Natural killer cell (primary cell): ENCODE results near the gene RIT1. TPM values are rescaled to one million over a fixed set of nuclear protein-coding genes. Genes with fewer than 3 reads are reported as not detected.
"Not testable (repeated sequence)": the region's sequence is repeated elsewhere in the genome, so short reads cannot be mapped to it uniquely, and the experiment has no call there.

Experiments used
- ATAC-seq, 3 donors: fragments of 150-1000 bp in 2 of 3; fragments of 200-7000 bp in 1 of 3; cut with Tn5 transposase; 1 replicate in 1 of 3; 2 replicates in 2 of 3; pipeline ENCODE4 v1.10.0; 2021; ENCODE audit warnings: mild to moderate bottlenecking in 2 of 3, moderate library complexity in 2 of 3
- DNase-seq, 2 donors: peaks; one replicate each; pipeline versions ENCODE4 v3.0.0 to v3.0.0-alpha.2; 2013 to 2021; ENCODE audit warnings: mixed read lengths in 1 of 2
- H3K27ac ChIP-seq: one replicate; pipeline ENCODE4 v1.5.1; 2013; ENCODE audit warnings: mild to moderate bottlenecking, low read length
- H3K27me3 ChIP-seq: one replicate; pipeline ENCODE4 v1.6.1; 2013; ENCODE audit warnings: low read length; ENCODE audit not compliant: control insufficient read depth, insufficient read depth
- H3K36me3 ChIP-seq: one replicate; pipeline ENCODE4 v1.6.1; 2013; ENCODE audit warnings: low read length; ENCODE audit not compliant: control insufficient read depth, insufficient read depth
- H3K4me1 ChIP-seq: one replicate; pipeline ENCODE4 v1.6.1; 2013; ENCODE audit warnings: low read length; ENCODE audit not compliant: control insufficient read depth, insufficient read depth
- H3K4me3 ChIP-seq: one replicate; pipeline ENCODE4 v1.5.1; 2013; ENCODE audit warnings: low read length
- H3K9me3 ChIP-seq: one replicate; pipeline ENCODE4 v1.6.1; 2013; ENCODE audit warnings: low read length; ENCODE audit not compliant: control insufficient read depth, insufficient read depth
- H3K27ac Mint-ChIP-seq, 2 donors: one replicate each; pipeline ENCODE4 v1.8.0; 2022; ENCODE audit warnings: mild to moderate bottlenecking in 2 of 2, mixed read lengths in 2 of 2, moderate library complexity in 1 of 2
- H3K27me3 Mint-ChIP-seq, 2 donors: one replicate each; pipeline ENCODE4 v1.8.0; 2022; ENCODE audit warnings: low read depth in 2 of 2, mixed read lengths in 2 of 2
- H3K36me3 Mint-ChIP-seq: one replicate; pipeline ENCODE4 v1.8.0; 2022; ENCODE audit warnings: mixed read lengths
- H3K4me1 Mint-ChIP-seq, 2 donors: one replicate each; pipeline ENCODE4 v1.8.0; 2022; ENCODE audit warnings: mixed read lengths in 2 of 2
- H3K4me3 Mint-ChIP-seq: one replicate; pipeline ENCODE4 v1.8.0; 2022; ENCODE audit warnings: mild to moderate bottlenecking, moderate library complexity, mixed read lengths
- H3K9me3 Mint-ChIP-seq, 2 donors: one replicate each; pipeline ENCODE4 v1.8.0; 2022; ENCODE audit warnings: mixed read lengths in 2 of 2
- WGBS: methylation state at CpG from one replicate; pipeline ENCODE4 v1.1.7; 2013; ENCODE audit warnings: missing lambda C conversion rate; ENCODE audit not compliant: insufficient coverage; 5-methylcytosine and 5-hydroxymethylcytosine counted together
- intact Hi-C: fragments of 100-400 bp; cut with micrococcal nuclease; formaldehyde crosslinking; loops from one replicate; pipeline ENCODE4 v1.14.2; 2022
- total RNA-seq, 4 donors: library from RNA; stranded (reverse); fragments of 120-200 nt in 1 of 4; gene quantifications; one replicate each; pipeline versions ENCODE4 v1.2.3 to v1.2.4, GENCODE V29; 2013 to 2022
- TF ChIP-seq, protein P1 (sequence below): fragments of 200-600 bp; IDR thresholded peaks from one replicate; pipeline ENCODE4 v1.8.0; 2022; ENCODE audit warnings: antibody characterized with exemption

The RIT1 gene
- total RNA-seq, 3 donors from 2014 or later (not counting 1 experiment from before 2014, with no cell fraction given), result 79.1 to 86.1 (median 79.2) TPM

DNA sequence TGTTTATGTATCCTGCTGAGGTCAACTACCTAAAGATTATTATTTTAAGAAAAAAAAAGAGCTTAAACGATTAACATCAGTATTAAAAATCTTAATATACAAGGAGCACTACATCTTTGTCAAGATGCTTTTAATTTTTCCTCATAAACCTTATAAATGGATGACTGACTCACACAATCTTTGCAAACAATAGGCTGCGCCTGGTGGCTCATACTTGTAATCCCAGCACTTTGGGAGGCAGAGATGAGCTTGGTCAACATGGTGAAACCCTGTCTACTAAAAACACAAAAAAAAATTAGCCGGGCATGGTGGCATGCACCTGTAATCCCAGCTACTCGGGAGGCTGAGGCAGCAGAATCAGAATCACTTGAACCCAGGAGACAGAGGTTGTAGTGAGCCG is 21.3 kb upstream of the RIT1 start:
- ATAC-seq, result no peak
- no peaks in the 10 kb centered on the region for H3K9me3 ChIP-seq
- 97% methylated on average over 4 of the region's 5 CpGs for whole genome bisulfite sequencing
- Mint-ChIP-seq H3K9me3 (no peaks in the 10 kb centered on the region), H3K4me1 (peaks cover 19 to 22% of the 10 kb centered on the region in 2 donors), H3K4me3 (peak overlapping the region; percentile 28), H3K36me3 (peaks cover 6% of the 10 kb centered on the region), H3K27ac (no peak overlapping the region), H3K27me3 (no peaks in the 10 kb centered on the region)
- DNase-seq, result no peak
- no peak overlapping the region for H3K27ac ChIP-seq
- intact Hi-C loops, result no loop called here
- H3K4me3 ChIP-seq, result no peak overlapping the region
- H3K4me1 ChIP-seq, result peaks cover 31% of the 10 kb centered on the region
- H3K27me3 ChIP-seq, result no peaks in the 10 kb centered on the region
- TF ChIP-seq, protein P1, sequence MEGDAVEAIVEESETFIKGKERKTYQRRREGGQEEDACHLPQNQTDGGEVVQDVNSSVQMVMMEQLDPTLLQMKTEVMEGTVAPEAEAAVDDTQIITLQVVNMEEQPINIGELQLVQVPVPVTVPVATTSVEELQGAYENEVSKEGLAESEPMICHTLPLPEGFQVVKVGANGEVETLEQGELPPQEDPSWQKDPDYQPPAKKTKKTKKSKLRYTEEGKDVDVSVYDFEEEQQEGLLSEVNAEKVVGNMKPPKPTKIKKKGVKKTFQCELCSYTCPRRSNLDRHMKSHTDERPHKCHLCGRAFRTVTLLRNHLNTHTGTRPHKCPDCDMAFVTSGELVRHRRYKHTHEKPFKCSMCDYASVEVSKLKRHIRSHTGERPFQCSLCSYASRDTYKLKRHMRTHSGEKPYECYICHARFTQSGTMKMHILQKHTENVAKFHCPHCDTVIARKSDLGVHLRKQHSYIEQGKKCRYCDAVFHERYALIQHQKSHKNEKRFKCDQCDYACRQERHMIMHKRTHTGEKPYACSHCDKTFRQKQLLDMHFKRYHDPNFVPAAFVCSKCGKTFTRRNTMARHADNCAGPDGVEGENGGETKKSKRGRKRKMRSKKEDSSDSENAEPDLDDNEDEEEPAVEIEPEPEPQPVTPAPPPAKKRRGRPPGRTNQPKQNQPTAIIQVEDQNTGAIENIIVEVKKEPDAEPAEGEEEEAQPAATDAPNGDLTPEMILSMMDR, result no peak
- H3K36me3 ChIP-seq, result peaks cover 42% of the 10 kb centered on the region

DNA sequence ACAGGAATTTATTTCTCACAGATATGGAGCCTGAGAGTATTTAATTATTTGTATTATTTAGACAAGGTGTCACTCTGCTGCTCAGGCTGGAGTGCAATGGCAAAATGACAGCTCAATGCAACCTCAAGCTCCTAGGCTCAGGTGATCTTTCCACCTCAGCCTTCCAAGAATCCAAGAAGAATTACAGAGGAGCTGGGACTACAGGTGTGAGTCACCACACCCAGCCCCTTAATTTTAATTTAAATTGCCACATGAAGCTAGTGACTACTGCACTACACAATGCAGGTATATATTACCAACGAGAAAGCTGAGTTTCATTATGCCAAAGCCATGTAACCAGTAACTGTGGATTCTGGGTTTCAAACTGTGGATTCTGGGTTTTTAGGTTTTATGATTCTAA is 20.9 kb upstream of the RIT1 start:
- Histone ChIP-seq H3K27ac (no peak overlapping the region), H3K4me1 (peaks cover 31% of the 10 kb centered on the region), H3K4me3 (no peak overlapping the region), H3K36me3 (peaks cover 45% of the 10 kb centered on the region), H3K27me3 (no peaks in the 10 kb centered on the region), H3K9me3 (no peaks in the 10 kb centered on the region)
- DNase-seq (no peak), ATAC-seq (no peak)
- TF ChIP-seq, protein P1, result no peak
- peaks cover 19 to 22% of the 10 kb centered on the region in 2 donors for H3K4me1 Mint-ChIP-seq
- peak overlapping the region; percentile 28 for H3K4me3 Mint-ChIP-seq
- H3K27ac Mint-ChIP-seq, result no peak overlapping the region
- intact Hi-C loops, result no loop called here
- peaks cover 8% of the 10 kb centered on the region for H3K36me3 Mint-ChIP-seq
- no peaks in the 10 kb centered on the region for H3K9me3 Mint-ChIP-seq
- 80% methylated on average over 1 of the region's 1 CpG for WGBS
- H3K27me3 Mint-ChIP-seq, result no peaks in the 10 kb centered on the region

DNA sequence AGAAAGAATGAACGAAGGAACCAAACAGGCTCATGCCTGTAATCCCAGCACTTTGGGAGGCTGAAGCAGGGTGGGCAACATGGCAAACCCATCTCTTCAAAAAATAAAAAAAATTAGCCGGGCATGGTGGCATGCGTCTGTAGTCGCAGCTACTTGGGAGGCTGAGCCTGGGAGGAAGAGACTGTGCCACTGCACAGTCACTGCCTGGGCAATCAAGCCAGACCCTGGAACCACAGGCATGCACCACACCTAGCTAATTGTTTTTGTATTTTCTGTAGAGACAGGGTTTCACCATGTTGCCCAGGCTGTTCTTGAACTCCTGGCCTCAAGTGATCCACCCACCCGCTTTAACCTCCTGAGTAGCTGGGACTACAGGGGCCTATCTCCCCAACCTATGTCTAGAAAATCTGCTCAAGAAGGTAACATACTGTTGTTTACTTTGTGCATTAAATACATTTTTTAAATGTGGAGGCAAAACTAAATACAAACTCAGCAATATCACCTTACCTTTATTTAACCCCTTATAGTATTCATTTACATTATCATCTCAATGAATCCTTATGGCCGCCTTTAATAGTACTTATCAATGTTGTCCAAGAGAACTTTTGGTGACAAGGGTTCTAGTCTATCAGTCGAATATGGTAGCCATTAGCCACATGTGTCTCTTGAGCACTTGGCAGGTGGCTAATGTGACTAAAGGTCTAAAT is 20.3 kb upstream of the RIT1 start:
- peaks cover 13% of the 10 kb centered on the region for H3K36me3 Mint-ChIP-seq
- 86% methylated on average over 6 of the region's 7 CpGs for WGBS

DNA sequence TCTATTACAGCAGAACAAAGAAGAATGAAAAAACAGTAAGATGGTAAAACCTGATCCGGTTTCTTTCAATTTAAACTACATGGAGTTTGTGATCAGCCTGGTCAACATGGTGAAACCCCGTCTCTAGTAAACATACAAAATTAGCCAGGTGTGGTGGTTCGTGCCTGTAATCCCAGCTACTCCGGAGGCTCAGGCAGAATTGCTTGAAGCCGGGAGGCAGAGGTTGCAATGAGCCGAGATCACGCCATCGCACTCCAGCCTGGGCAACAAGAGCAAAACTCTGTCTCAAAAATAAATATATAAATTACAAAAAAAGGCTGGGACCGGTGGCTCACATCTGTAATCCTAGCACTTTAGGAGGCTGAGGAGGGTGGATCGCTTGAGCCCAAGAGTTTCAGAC is 19.6 kb upstream of the RIT1 start:
- WGBS, result 92% methylated on average over 9 of the region's 10 CpGs

More for the DNA sequence above, 20.3 kb upstream of the RIT1 start:
- Mint-ChIP-seq H3K9me3 (no peaks in the 10 kb centered on the region), H3K4me3 (peak overlapping the region; percentile 78), H3K27ac (peak overlapping the region in 1 of 2 donors; percentile 58), H3K27me3 (no peaks in the 10 kb centered on the region), H3K4me1 (peaks cover 22 to 24% of the 10 kb centered on the region in 2 donors)
- intact Hi-C loops, result no loop called here
- Histone ChIP-seq H3K4me1 (peaks cover 31% of the 10 kb centered on the region), H3K4me3 (no peak overlapping the region), H3K36me3 (peaks cover 51% of the 10 kb centered on the region), H3K9me3 (no peaks in the 10 kb centered on the region), H3K27ac (no peak overlapping the region), H3K27me3 (no peaks in the 10 kb centered on the region)
- ATAC-seq (no peak), DNase-seq (no peak)
- TF ChIP-seq, protein P1, result no peak

More for the DNA sequence above, 19.6 kb upstream of the RIT1 start:
- H3K27ac ChIP-seq, H3K9me3 ChIP-seq, intact Hi-C loops, H3K27me3 ChIP-seq, H3K27me3 Mint-ChIP-seq, ATAC-seq, H3K4me3 ChIP-seq, H3K9me3 Mint-ChIP-seq, DNase-seq: not testable (repeated sequence)
- Mint-ChIP-seq H3K27ac (peak overlapping the region in 1 of 2 donors; percentile 58), H3K4me3 (peak overlapping the region; percentile 78), H3K4me1 (peaks cover 22 to 24% of the 10 kb centered on the region in 2 donors), H3K36me3 (peaks cover 13% of the 10 kb centered on the region)
- peaks cover 31% of the 10 kb centered on the region for H3K4me1 ChIP-seq
- H3K36me3 ChIP-seq, result peaks cover 58% of the 10 kb centered on the region
